Measurements from ENCODE around the gene RNF31.

DNA sequence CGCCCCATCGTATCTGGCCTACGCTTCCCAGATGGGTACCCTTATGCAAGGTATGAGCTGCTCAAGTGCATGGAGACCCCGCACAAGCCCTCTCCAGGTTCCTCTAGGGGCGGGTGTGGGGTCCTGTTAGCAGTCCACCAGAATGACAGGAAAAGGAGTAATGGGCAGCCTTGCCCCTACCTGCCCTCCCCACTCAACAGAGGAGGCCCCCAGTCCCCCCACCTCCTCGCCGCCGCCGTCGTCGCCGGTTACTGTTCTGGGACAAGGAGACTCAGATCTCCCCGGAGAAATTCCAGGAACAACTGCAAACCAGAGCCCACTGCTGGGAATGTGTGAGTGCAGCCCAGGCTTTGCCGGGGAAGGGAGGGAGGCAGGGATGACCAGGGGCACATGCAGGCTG is 30.6 kb downstream of the RNF31 start:
- no peak for TF ChIP-seq CTCF (IDR thresholded peaks at IDR 0.05)
- TF ChIP-seq POLR2A (IDR thresholded peaks at IDR 0.05; ENCODE audit: low read depth), result no peak
- no peak for TF ChIP-seq POLR2AphosphoS5 (IDR thresholded peaks at IDR 0.05)
- TF ChIP-seq EP300 (IDR thresholded peaks at IDR 0.05), result no peak

Data from esophagus muscularis mucosa (tissue), 4 donors.